Stimulated activated CD4-positive, alpha-beta T cell treated with anti-CD3 and anti-CD28 coated beads, Interleukin-2, amount 100 ng/mL, for 24 hours (primary cell): Measurements from ENCODE around the gene FAM131A.

ENCODE experiments used
- DNase-seq, 2 donors: peaks; one replicate each; pipeline ENCODE4 v3.0.0-alpha.2; 2020

Gene FAM131A

GRCh38 chr3:184343200-184343876, 5.9 kb downstream of the FAM131A start:
- DNase-seq: no peak

GRCh38 chr3:184344579-184345316, 7.3 kb downstream of the FAM131A start:
- no peak for DNase-seq

GRCh38 chr3:184345317-184346144, 8.1 kb downstream of the FAM131A start:
- no peak for DNase-seq

GRCh38 chr3:184346480-184347190, 9.2 kb downstream of the FAM131A start:
- DNase-seq: no peak

GRCh38 chr3:184347321-184348056, 10.1 kb downstream of the FAM131A start:
- no peak for DNase-seq

- DNase-seq: no peak
Measured at GRCh38 chr3:184348057-184348382, 10.6 kb downstream of the FAM131A start.

- no peak for DNase-seq
Measured at GRCh38 chr3:184349563-184350470, 12.4 kb downstream of the FAM131A start.

GRCh38 chr3:184350618-184351017, 13.2 kb downstream of the FAM131A start:
- DNase-seq: no peak

GRCh38 chr3:184351511-184352148, 14.2 kb downstream of the FAM131A start:
- DNase-seq: no peak

GRCh38 chr3:184352149-184352785, 14.9 kb downstream of the FAM131A start:
- DNase-seq: no peak

- DNase-seq: no peak
Measured at GRCh38 chr3:184352897-184353545, 15.6 kb downstream of the FAM131A start.

- DNase-seq: no peak
Measured at GRCh38 chr3:184353546-184353941, 16.1 kb downstream of the FAM131A start.

- DNase-seq: peak; percentile 77 to 78
Measured at GRCh38 chr3:184354121-184354728, 16.8 kb downstream of the FAM131A start.

GRCh38 chr3:184354754-184355153, 17.4 kb downstream of the FAM131A start:
- DNase-seq: no peak

- DNase-seq: no peak
Measured at GRCh38 chr3:184355261-184356040, 18.1 kb downstream of the FAM131A start.

GRCh38 chr3:184357248-184358123, 20.1 kb downstream of the FAM131A start:
- no peak for DNase-seq

- DNase-seq: no peak
Measured at GRCh38 chr3:184358124-184358767, 20.8 kb downstream of the FAM131A start.
